NCI-H510A treated with DMSO at 0.1 percent for 48 hours (cell line): ENCODE results near the gene RS1.

ENCODE experiments used
- DNase-seq: peaks from one replicate; lab custom pipeline; 2025; lab: John Stamatoyannopoulos, UW

RS1 gene

DNA sequence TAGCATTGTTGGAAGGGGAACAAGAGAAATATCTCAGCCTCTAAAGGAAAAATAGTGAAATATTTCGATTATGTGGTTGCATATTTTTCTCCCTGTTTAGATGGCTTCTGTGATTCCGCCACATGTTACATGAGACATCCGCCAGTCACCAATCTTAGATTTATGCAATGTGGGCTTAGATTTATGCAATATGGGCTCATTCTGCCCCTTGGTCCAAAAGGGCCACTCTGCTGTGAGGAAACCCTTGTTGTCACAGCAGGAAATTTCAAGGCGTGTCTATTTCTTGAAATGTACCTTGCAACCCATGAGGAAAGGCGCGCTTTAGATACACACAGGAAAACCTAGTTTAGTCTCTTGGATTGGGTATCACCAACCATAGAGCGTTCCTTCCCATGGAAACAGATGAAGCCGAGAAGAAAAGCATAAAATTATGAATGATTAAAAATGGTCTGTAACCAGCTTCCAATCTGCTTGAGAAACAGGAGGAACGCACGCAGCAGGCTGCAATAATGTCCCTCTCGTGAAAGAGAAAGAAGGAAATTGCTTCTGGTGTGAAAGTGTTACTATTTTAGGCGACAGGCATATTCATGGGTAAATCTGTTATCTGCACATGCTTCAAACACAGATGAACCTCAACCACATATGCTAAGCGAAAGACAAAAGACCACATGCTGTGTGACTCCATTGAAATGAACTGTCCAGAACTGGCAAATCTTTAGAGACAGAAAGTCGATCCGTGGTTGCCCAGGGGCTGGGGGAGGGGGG lies 3.7 kb downstream of the RS1 start:
- DNase-seq, result no peak

DNA sequence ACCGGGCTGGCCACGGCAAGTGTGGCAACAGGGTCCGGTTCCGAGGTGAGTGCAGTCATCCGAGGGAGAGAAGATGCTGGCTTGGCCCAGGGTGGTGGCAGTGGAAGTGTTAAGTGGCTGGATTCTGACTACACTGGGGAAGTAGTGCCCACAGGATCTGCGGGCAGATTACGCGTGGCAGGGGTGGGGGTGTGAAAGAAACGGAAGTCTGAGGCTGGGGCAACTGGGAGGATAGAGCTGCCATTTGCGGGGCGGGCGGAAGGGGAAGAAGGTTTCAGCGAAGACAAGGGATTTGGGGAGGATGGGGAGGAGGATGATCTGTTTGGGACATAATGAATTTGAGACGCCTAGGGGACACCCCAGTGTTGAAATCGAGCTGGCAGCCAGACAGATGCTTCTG lies 5.3 kb downstream of the RS1 start:
- no peak for DNase-seq

DNA sequence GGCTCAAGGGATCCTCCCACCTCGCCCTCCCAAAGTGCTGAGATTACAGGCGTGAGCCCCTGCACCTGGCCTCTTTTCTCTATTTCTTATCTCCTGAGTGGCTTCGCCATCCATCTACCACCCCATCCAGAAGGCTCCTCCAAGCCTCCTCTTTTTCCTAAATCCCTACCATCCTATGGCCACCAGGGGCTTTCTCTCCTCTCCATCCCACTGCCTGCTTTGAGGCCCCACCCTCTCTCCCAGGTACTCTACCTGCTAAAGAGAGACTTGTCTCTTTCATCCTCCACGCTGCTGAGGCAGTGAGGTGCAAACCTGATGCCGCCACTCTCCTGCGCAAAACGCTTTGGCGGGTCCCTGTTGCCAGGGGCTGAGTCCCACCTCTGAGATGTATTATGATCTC lies 7.0 kb downstream of the RS1 start:
- DNase-seq, result no peak

DNA sequence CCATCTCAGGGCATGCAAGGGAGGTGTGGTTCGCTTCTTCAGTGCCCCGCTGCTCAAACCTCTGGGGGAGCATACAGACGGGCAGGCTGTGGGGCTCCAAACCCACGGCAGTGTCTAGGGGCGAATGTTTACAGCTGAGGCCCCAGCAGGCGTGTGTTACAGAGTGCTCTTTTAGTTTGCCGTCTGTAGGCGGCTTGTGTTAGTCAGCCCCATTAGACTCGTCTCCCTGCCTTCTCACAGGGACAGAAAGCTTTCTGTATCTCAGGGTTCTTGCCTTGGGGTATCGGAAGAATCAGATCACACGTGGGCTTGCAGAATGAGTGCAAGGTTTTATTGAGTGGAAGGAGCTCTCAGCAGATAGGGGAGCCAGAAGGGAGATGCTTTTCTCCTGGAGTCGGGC lies 10.6 kb downstream of the RS1 start:
- DNase-seq, result no peak

DNA sequence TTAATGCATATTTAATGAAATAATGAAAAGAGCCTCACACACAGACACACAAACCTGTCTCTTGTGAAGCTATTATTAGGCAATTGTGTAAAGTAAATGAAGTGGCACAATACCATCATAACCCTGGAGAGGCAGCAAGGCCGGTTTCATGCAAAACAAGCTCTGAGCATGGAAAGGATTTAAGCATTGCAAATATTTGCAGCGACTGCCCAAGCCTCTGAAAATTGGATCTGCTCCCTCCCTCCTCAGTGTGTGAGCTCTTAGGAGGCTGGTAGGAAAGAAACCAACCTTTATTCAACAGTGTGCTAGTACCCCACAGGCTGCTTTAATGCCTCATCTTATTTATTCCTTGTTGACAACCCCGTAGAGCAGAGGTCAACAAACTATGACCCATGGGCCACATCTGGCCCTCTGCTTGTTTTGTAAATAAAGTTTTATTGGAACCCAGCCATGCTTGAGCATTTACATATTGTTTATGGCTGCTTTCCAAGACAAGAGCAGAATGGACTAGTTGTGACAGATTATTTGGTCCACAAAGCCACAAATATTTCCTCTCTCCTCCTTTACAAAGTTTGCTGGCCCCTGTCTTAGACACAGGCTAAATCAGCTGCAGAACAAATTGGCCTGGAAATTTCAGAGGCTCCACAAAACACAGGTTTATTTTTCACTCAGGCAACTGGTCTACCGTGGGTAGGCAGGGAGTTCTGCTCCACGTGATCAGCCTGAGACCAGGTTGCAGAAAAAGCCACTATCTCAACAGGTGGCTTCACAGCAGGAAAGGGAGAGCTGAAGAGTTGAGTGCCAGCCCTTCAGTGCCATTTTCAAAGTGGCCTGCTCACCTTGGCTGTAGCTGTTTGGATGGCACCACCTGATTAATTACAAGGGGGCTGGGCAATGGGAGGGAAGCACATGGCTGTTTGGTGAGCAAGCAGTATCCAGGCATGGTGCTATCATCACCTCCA lies 16.8 kb downstream of the RS1 start:
- peak; percentile 58 for DNase-seq

DNA sequence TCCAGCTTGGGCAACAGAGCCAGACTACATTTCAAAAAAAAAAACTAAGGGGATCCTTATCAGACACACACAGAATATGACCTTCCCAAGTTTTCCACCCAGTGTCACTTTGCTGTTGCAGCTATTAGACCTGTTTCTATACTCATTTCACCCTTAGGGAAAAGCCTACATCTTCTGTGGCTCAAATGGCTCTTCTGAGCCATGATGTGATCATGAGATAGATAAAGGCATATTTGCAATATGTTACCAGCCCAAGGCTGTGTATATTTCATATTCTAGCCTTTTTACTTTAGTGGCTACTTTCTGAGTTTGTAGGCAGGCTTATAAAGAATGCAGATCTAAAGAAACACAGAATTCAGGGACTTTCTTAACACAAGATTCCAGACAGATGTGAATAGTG lies 19.3 kb downstream of the RS1 start:
- DNase-seq, result no peak

DNA sequence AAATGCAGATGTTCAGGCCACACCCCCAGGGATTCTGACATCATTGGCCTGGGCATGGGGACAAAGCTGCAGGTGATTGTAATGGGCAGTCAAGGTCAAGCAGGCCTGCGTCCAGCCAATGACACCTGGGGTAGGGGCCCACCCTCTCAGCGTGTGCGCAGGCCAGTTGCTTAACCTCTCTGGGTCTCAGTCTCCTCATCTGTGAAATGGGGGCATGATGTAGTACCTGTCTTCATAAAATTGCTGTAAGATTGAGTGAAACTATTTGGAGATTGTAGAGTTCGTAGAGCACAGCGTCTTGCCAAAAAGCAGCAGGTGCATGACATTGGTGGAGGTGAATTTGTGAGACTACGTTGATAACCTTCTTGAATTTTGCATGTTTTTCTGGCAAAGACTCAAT lies 21.2 kb downstream of the RS1 start:
- no peak for DNase-seq

DNA sequence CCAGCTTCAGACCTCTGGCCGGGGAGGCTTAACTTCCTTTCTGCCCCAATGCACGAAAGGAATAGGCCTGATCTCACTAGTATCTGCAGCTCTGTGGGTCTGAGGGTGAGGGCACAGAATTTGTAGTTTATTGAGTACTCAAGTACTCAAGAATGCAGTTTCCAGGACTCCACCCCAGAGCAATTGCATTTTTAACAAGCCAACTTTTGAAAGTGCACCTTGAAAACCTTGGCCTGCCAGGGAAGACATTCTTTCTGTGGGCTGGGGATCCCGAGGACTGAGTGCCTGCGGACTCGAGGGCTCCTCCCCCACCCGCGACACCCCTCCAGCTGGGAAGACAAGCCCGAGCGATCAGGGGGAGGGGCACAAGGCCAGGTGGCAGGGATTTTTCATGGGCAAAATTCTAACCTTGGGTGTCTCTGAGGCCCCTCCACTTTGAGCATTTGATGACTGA lies 22.4 kb downstream of the RS1 start:
- peak; percentile 12 for DNase-seq

DNA sequence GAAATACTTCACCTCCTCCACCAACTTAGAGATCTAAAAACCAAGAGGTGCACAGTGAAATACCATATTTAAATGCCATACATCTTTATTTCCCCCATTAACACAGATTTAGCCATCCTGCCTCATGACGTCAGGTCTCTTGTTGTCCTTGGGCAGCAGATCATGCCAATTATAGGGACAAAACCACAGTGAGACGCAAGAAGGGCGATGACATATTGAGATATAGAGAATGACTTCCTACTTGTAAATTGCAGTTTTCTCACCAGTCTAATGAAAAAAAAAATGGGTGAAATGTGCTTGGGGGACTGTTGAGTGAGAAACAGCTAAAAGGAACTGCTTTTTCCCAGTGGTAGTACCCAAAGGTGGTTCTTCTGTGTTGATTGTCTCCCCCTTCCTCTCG lies 24.3 kb downstream of the RS1 start:
- no peak for DNase-seq

DNA sequence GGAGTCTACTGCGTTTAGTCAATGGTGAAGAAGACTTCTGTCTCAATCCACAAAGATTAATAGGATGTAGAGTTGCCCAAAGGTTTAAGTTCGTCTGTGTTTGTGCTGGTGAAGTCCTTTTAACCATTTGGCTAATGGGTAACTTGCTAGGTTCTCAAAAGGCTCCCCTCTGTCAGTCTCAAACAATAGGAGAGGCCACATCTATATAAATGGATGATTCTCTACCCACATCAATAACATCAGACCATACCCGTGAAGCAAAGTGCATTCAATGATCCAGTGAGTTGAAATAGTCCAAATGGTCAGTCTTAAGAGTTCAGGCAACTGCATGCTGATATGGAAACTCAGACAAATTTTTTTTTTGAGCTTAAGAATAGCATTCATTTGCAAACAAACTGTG lies 28.1 kb downstream of the RS1 start:
- no peak for DNase-seq

DNA sequence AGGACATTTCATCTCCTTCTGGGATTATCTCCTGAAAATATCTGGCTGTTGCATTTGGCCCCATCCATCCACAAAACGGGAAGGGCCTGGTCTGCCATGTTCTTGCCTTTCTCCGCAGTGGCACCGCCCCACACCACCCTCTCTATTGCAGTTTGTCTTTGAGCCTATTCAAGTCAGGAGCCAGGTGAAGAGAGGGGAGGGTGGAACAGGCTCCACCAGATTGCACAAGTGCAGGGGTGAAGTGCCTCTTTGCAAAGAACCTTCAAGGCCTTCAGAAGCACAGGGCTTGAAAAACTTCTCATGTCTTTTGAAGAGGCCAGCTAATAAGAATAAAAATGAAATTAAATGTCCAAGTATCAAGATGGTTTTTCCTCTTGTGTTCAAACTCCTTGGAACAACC lies 28.7 kb downstream of the RS1 start:
- peak; percentile 38 for DNase-seq

DNA sequence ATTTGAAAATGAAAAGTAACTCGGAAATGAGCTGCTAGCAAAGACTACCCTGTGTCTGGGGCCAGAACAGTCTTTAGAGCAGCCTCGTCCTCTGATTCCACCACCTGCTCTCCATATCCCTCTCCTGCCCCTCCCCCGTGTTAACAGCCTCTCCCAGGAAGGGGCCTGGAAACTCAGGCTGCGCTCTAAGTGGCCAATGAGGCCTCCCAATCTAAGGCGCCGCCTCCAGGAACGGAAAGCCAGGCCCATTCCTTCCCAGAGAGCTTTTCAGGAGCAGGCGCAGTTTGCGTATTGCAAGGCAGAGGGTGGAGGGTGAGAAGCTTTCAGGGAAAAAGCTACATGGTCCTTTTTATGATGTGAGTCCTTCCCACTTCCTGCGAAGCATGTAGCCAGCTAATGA lies 31.2 kb downstream of the RS1 start:
- DNase-seq, result peak; percentile 49

DNA sequence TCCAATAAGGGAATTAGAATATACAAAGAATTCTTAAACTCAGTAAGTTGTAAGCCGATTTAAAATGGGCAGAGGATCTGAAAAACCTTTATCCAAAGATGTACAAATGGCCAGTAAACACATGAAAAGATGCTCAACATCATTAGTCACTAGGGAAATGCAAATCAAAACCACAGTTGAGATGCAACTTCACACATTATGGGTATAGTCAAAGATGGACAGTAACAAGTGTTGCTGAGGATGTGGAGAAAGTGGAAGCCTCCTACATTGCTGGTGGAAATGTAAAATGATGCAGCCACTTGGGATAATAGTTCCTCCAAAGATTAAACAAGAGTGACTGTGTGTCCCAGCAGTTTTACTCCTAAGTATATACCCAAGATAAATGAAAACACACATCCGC lies 32.6 kb downstream of the RS1 start:
- DNase-seq, result no peak

DNA sequence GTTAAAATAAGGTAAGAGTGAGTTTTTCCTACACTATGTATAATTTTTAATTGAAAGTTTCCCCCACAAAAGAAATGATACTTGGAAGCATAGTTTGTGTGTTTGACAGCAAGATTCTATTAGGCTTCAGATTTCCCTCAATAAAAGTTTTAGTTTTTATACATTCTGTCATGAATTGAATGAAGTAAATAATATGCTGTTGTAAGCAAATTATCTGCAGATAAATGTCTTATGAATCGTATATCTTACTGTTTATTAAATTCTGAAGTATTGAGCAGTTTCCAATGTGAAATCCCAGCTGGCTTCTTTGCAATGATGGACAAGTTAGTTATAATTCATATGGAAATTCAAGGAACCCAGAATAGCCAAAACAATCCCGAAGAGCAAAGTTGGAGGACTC lies 33.5 kb downstream of the RS1 start:
- no peak for DNase-seq

DNA sequence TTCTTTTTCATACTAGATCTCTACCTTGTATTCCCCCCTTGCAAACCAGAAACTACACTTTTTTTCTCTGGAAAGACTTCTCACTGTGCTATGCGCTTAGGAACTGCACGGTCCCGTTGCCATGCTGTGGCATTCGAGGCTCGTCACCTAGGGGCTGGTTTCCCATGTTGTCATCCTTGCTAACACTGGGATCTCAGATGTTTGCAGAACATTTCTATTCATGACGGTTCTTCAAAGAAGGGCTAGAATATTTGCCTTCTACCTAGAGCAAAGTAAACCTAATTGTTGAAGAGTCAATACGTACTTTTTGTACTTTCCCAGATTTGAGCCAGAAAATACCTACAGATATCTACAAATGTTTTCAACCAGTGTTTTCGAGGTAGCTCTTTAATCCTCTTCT lies 41.0 kb downstream of the RS1 start:
- no peak for DNase-seq

DNA sequence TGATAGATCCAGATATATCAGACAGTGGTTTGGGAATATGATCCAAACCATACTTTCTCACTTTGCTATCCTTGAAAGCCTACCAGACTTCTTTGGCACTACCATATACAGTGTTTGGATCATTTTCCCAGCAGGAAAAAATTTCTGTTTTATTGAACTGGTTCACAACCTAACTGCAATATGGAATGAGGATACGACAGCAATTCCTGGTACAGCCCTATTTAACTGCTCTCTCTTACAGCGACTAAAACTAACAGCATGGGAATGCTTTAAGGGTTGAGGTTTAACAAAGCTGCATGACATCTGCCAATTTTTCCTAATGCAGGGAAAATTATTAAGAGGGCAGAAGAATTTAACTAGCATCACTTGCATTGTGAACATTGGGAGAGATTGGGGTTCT lies 47.3 kb downstream of the RS1 start:
- DNase-seq, result no peak

DNA sequence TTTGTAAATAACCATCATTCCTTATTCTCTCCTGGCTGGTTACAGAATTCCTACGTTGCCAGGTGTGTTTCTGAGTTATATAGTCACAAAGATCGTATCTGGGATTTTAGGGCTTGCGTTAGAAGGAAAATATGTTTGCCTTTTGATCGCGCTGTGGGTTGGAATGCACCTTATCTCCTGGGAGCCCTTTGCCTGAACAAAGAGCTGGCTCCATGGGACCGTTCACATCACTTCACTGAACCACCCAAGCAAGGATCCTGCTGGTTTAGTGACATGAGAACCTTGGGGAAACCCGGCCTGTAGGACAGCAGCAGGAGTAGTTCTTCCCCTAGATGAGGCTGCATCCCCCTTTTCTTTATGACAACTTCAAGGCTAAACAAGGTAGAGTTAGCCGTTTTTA lies 51.6 kb downstream of the RS1 start:
- DNase-seq, result no peak

DNA sequence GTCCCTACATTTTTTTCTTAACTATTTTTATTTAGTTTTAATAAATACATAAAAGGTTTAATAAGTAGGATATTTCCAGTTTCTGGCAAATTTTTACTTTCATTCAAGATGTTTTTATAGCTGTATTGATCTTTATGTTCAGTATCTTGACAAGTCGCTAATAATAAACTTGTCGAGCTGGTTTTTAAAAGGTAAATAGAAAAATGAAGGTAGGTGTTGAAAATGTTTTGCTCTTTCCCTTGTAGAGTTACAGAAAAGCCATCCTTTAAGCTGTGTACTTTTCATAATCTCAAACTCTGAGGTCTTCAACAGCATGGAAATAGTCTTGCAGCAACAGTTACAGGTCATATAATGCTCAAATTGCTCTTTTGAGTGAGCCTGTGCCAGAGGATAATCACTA lies 52.6 kb downstream of the RS1 start:
- DNase-seq, result no peak

DNA sequence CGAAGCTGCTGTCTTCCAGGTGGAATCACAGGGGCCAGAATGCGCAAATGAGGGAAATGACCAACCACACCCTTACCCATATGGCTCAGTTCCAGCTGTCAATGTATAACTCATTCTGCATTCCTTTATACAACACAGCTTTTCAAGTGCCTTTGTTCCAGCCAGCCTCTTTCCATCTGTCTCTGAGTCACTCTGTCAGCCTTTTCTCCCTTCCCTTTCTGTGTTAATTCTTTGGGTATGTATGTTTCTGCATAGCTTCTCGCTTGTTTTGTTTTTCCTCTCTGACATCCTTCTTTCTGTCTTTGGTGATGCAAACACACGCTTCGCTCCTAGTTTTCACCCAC lies 54.5 kb downstream of the RS1 start:
- DNase-seq, result no peak

DNA sequence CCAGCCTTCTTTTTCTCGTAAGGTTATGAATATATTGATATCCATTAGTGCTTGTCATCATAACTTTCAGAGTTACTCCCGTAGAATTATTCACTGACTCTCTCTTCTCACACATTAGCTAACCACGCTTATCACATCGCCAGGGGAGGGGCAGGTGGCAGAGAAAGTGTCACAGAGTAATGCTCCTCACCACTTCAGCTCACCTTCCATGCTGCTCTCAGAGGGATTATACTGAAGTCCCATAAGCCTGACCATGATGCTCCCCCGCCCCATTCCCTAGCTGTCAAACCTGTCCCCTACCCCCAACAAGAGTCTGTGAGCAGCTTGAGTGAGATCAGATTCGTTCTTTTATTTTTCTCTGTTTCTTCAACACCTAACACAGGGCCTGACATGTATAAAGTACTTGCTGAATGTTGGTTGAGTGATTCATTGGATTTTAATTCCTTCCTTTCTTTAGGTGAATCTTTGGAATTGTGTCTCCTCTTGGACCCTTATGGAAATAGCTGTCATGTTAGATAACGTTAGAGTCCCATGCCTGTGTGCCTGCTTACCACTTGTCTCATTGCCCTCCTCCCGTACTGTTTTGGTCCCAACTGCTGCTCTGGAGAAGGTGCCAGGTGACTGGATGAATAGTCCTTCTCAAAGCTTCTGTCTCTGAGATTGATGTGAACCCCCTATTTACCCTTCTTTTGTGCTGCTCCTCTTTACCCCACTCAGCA lies 55.1 kb downstream of the RS1 start:
- DNase-seq, result no peak

DNA sequence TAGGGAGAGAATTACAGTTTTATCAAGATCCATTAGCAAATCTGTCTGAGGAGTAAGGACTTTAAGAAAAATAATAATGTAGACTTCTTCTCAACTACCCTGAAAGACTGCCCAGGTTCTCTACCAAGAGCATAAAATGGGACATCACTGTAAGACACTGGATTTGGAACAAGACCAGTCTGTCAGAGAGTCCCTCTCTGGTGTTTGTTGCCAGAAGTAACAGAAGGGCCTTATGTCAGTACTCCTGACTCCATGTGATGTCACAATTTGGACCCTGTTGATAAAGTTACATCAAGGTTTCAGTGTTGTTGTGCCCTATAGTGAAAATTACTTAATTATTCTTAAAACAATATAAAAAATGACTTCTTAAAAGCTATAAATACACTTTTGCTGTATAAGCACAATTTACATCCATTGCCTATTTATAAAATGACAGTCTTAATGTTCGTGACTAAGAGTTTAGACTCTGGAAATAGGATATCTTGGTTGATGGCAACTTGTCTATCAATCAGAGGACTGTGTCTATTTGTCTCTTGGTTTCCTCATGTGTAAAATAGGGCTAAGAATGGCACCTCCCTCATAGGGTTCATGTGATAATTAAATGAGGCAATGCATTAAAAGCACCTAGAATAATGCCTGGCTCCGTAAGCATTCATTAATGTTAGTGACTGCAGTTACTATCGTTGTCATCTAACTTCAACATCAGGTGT lies 57.8 kb downstream of the RS1 start:
- DNase-seq, result no peak

DNA sequence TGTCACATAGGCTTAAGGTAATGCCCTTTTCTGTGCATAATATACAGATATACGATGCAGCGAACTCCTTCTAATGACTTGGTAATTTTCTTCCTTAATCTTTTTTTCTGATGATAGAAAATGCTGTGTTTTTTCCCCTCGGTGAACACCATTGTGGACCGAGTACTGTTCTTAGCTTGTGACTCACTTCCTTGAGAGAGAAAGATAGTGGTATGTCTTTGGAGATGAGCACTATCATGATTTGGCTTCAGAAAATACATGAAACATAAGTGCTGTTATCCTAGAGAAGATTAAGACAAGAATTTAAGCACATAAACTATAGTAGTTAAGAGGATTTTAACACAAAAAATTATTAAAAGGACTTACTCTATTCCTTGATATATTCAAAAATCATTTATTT lies 63.9 kb downstream of the RS1 start:
- no peak for DNase-seq
